Right lobe of liver (tissue), 4 donors: ENCODE results near the gene GRM3.

Experiments used
- POLR2A ChIP-seq: fragments of 450-650 bp; IDR thresholded peaks from one replicate; pipeline ENCODE4 v1.6.1; 2017; ENCODE audit warnings: antibody characterized with exemption, mild to moderate bottlenecking
- TF ChIP-seq, protein P1 (sequence below), 4 donors: fragments of 200-600 bp in 3 of 4; fragments of 450-650 bp in 1 of 4; IDR thresholded peaks; one replicate each; pipeline versions ENCODE4 v1.5.1 to v1.8.0; 2016 to 2022; ENCODE audit warnings: antibody characterized with exemption in 4 of 4, mild to moderate bottlenecking in 2 of 4
- donor health status: DM: no; HTN: no; CAD: no.
- donor health status: DM: no; HTN: no; CAD: no.
- donor health status: DM: no; HTN: yes; CAD: no.

DNA sequence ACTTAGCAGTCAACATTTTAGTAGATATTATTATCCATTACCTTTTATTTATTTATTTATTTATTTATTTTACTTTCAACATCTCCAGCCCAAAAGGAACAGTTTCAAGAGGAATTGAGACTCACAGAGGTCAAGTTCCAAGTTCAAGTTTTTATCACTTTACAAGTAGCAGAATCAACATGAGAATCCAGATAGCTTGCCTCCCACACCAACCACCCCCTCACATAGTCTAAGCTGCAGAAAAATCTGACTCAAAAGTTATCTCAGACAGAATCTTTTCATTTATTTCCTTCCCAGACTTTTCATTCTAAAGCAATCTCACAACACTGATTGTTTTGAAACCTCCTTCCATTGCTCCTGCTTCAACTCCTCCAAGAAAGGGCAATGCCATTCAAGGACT lies 129.6 kb downstream of the GRM3 start:
- TF ChIP-seq, protein P1, sequence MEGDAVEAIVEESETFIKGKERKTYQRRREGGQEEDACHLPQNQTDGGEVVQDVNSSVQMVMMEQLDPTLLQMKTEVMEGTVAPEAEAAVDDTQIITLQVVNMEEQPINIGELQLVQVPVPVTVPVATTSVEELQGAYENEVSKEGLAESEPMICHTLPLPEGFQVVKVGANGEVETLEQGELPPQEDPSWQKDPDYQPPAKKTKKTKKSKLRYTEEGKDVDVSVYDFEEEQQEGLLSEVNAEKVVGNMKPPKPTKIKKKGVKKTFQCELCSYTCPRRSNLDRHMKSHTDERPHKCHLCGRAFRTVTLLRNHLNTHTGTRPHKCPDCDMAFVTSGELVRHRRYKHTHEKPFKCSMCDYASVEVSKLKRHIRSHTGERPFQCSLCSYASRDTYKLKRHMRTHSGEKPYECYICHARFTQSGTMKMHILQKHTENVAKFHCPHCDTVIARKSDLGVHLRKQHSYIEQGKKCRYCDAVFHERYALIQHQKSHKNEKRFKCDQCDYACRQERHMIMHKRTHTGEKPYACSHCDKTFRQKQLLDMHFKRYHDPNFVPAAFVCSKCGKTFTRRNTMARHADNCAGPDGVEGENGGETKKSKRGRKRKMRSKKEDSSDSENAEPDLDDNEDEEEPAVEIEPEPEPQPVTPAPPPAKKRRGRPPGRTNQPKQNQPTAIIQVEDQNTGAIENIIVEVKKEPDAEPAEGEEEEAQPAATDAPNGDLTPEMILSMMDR (IDR thresholded peaks at IDR 0.05): no peak
- no peak for TF ChIP-seq POLR2A
